Fibroblast of skin of abdomen (primary cell): ENCODE measurements around the gene ANP32A. TPM values are rescaled to one million over a fixed set of nuclear protein-coding genes. Genes with fewer than 3 reads are reported as not detected.
"Not testable (repeated sequence)": the region's sequence is repeated elsewhere in the genome, so short reads cannot be mapped to it uniquely, and the experiment has no call there.

Experiments
- DNase-seq: peaks from one replicate; pipeline ENCODE4 v3.0.0-alpha.2; 2013
- polyA plus RNA-seq, 2 experiments: library from polyadenylated mRNA; unstranded; fragments of 120-200 nt; gene quantifications; one replicate each; pipeline ENCODE4 v1.2.1, GENCODE V29; 2013; ENCODE audit not compliant: insufficient read length in 2 of 2

Gene ANP32A
- 189 TPM for polyA plus RNA-seq (2013, experiment 1 of 2; ENCODE audit: insufficient read length)
- 184 TPM for polyA plus RNA-seq (2013, experiment 2 of 2; ENCODE audit: insufficient read length)

DNA sequence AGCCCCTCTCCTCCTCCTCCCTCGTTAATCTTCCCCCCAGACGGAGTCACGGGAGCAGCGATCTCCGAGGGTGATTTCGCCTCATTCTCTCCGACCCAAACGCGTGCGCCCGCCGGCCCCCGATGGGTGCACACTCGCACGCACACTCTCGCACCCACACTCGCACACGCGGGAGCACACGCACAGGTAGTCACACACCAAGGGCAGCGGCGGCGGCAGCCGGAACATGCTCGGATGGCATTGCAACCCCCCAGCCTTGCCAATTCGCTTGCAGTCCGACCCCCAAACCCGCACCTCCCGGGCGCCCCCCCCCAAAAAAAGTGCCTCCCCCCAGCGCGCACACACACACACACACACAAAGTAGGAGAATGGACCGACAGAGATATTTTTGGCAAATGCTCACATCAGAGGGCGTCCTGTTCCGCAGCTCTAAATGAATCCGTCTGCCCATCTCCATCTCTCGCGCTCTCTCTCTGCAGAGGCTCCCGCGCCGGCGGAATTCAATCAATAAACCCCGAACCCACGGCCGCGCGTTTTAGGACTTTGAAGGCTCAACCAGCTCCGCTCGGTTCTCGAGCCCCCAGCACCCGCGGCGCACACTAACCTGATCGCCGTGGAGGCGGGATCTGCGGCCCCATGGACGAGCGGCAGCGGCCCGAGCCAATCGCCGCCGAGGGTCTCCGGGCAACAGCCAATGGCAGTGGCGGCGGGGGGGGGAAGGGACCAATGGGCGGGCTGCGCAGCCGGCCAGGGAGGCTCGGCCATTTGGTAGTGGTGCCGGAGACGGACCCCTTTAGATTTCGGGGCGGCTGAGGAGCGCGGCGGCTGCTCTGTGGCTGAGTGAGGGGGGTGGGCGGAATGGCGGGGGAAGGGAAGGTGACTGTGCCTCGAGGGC lies at the start of gene ANP32A:
TSS of gene ANP32A (minus strand) at position 601 of the 895 bp plus-strand sequence. CDS start at position 457, 144 bp downstream.
- DNase-seq: peak; percentile 97

DNA sequence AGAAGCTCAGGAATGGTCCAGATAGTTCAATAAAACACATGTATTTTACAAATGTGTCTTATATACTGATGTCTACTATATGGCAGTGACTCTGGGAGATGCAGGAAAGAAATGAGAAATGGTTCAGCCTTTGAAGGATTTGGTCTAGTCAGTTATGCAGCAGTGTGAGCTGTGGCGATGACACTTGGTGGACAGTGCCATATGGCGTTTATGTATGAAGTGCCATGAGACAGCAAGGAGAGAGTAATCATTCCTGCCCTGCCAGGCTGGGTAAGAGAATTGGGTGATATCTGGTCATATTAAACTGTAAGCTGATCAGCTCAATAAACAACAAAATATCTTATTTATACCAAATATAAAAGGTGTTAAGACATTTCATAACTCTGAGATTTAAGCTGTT lies 47.6 kb upstream of the ANP32A start:
- DNase-seq: no peak

DNA sequence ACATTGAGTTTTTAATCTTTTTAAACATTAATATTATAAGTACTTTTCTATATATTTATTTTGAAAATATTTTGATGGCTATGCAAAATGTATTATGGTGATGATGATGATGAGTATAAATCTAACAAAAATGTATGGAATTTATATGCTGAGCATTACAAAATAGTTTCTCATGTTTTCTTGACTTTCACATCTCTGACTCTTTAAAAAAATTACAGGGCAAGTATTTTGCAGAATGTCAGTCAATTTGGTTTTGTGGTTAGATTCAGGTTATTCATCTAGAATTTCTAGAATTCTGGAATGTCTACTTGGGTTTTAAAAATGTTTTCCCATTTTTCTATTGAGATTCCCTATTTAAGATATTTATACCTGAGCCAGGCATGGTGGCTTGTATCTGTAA lies 41.7 kb upstream of the ANP32A start:
- peak; percentile 29 for DNase-seq

GRCh38 chr15:68858666-68859065 lies 38.0 kb upstream of the ANP32A start:
- not testable (repeated sequence) for DNase-seq

DNA sequence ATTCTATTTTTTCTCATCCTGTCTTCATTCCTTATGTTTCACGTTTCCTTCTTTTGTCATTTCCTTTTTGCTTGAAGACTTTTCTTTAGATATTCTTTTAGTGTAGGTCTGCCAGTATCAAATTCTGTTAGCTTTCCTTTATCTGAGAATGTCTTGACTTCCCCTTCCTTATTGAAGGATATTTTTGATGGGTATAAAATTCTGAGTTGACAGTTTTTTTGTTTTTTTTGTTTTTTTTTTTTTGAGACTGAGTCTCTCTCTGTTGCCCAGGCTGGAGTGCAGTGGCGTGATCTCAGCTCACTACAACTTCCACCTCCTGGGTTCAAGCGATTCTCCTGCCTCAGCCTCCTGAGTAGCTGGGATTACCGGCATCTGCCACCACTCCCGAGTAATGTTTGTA lies 36.7 kb upstream of the ANP32A start:
- not testable (repeated sequence) for DNase-seq

DNA sequence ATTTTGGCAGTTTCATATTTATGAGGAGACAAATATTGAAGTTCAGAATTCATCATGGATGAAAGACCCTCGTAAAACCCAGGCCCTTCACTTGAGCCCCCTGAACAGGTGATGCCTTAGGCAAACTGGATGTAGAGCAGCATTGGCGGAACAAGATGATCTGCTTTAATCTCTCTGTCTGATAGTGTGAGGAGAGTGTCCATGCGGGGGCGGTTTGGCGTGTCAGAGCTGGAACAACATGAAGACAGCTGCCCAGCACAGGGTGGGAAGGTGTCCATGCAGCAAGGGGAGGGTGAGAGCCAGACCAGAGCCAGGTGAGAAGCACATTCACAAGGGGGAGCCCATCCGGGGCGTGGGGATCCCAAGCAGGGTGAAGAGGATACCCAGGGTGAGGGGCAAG lies 31.8 kb upstream of the ANP32A start:
- DNase-seq: no peak

- DNase-seq: no peak
Observed at GRCh38 chr15:68851971-68852370, 31.3 kb upstream of the ANP32A start.

- no peak for DNase-seq
Observed at GRCh38 chr15:68849497-68849896, 28.8 kb upstream of the ANP32A start.

- no peak for DNase-seq
Observed at GRCh38 chr15:68846851-68847439, 26.2 kb upstream of the ANP32A start.

GRCh38 chr15:68844856-68845550 lies 24.3 kb upstream of the ANP32A start:
- no peak for DNase-seq

DNA sequence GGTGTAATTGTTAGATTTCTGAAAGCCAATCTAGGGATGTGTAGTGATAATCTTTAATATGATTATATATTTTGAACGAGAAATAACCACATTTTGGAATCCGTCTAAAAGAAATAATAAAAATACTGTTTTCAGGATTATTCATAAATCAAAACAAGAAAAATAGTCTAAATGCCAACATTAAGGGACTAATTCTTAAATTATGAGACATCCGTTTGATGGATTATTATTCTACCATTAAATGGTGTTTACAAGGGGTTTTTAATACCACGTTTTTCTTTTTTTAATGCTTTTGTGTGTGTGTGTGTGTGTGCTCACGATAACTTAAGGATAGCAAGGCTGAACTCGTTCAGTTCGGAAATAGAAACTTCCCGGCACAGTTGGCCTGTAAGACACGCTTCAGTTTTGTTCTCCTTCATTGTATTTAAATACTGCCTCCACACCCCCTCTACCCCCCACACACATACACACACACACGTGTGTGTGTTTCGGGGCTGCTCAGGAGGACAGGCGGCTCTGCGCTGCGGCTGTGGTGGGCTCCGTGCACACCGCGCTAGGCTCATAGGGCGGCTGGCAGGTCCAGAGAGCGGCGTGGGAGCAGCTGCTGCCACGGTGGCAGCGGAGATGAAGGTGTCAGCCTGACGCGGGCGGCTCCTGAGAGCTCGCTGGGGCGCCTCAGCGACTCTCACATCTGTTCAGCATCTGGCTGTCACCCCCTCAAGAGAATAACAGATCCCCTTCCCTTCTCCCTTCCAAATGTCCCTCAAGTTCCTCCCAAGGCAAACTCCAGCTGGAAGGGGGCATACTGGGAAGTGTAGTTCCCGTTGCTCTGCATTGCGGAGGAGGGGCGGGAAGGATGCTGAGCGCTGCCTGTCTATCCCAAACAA lies 23.0 kb upstream of the ANP32A start:
- peak; percentile 25 for DNase-seq

DNA sequence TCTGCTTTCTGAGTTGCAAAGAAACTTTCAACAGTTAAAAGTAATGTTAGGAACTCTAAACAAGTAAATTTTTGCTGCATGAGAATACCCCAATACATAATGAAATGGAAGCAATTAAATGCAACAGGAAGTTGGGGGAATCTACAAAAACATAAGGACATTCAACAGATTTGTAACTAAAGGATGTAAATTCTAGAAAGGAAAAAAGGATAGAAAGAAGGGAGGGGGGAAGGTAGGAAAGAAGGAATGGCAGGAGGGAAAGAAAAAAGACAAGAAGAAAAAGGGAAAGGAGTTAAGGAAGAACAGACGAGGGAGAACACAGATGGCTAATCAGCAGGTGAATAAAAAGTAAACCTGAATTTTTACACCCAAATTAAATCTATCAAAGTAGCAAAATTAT lies 22.3 kb upstream of the ANP32A start:
- no peak for DNase-seq

DNA sequence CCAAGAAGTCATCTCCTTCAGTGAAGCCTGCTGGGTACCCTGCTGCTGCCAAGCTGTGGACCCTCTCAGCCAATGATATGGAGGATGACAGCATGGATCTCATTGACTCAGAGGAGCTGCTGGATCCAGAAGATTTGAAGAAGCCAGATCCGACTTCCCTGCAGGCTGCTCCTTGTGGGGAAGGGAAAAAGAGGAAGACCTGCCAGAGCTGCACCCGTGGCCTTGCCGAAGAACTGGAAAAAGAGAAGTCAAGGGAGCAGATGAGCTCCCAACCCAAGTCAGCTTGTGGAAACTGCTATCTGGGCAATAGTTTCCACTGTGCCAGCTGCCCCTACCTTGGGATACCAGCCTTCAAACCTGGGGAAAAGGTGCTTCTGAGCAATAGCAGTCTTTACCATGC lies 13.7 kb upstream of the ANP32A start:
- DNase-seq: no peak

- DNase-seq: no peak
Observed at GRCh38 chr15:68833700-68834331, 13.1 kb upstream of the ANP32A start.

DNA sequence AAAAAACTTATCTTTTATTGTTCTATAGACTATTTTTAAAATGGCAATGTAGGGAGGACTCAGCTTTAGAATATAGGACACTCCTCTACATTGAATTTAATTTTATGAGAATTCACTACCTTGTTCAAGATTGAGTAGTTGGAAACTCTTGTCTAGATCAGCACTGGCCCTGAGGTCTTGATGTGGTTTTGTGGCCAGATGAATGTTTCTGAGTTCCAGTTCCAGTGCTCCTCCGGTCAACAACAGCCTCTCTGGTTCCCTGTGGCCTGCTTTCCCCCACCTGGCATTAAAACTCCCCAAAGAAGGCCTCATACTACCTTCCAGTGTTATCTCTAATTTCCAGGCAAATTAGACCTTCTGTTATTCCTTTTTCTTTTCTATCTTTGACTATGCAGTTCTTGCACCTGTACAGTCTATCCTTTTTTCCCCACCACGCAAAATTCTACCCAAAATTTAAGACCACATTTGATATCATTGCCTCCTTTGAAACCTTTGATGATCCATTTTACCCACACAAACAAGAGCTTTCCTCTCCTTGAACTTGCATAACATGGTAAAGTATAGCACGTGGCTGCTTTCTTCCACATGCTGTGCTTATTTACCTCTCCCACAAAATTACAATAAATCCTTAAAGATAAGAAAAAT lies 9.6 kb upstream of the ANP32A start:
- no peak for DNase-seq

GRCh38 chr15:68829068-68829467 lies 8.4 kb upstream of the ANP32A start:
- no peak for DNase-seq

DNA sequence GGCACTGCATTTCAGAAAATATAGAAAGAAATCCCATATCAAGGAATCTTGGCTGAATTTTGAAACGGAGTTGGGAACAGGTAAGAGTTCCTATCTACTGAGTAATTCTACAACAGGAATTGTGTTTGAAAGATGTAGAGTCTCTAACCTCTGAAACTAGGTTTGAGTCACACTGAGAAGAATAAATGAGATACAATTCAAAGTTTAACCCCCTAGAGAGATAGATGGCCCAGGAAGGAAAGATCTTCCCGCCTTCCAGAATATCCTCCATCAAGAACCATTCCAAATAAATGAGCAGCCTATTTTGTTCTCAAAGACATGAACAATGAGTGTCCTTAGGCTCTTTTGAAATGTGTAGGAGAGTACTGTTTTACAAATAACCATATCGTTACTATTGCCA lies 2.9 kb upstream of the ANP32A start:
- DNase-seq: no peak

DNA sequence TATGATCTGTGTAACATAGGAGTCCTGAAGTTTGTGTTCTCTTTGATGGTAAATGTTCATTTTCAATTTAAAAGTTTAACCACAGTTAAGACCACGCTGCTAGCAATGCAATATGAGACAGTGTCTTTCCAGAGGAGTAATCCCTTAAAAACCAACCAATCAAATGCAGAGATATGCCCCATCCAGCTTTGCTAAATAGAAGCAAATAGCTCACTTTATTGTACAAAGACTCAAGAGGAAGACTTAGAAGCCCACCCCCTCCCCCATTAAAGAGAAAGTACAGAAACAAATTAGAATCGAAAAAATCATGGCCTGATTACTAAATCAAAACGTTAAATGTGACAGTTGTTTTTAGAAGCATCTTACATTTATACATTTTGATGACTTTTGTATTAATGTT lies 2.1 kb upstream of the ANP32A start:
- DNase-seq: peak; percentile 35

GRCh38 chr15:68821841-68822381 lies 1.2 kb upstream of the ANP32A start:
- DNase-seq: no peak

DNA sequence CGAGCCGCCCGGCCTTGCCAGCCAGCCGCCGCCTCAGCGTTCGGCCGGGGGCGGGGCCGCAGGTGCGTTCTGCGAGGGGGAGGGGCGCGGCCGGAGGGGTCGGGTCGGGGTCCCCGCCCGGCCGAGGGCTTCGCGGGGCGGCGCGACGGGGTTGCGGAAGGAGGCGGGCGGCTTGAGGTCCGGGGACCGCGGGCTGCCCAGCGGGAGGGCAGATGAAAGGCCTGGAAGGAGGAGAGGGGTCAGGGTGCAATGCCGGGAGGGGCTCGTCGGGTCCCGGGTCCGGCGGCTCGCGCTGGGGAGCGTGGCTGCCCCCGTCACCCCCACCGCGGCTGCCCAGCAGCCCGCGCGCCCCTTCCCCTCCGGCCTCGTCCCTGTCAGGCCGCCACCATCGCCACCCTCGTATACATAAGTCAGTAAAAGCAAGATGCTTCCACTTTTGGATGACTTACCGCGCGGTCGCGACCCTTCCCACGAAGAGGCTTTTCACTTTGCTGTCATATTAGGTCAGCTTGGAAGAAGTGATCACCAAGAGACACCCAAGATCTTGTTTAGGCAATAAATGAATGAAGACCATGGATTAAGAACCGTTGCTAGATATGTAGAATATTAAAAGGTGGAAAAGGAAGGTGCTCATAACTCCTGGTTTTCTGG lies 620 bp upstream of the ANP32A start:
- no peak for DNase-seq
